PC-3 (cell line): ENCODE data around the gene SCAANT1.

Experiments used
- CTCF ChIP-seq: fragments of 300-600 bp; sonication (generic); conservative IDR thresholded peaks from 2 replicates; pipeline ENCODE4 v1.5.1; 2017; ENCODE audit warnings: antibody characterized with exemption, low read depth, mild to moderate bottlenecking, low read length
- EZH2 ChIP-seq: fragments of 300-600 bp; sonication (generic); IDR thresholded peaks from one replicate; pipeline ENCODE4 v1.6.1; 2017; ENCODE audit warnings: antibody characterized with exemption, mild to moderate bottlenecking, low read length; ENCODE audit not compliant: unreplicated experiment
- EZH2phosphoT487 ChIP-seq: fragments of 300-600 bp; sonication (generic); IDR thresholded peaks from 2 replicates; pipeline ENCODE4 v1.6.1; 2018; ENCODE audit warnings: mild to moderate bottlenecking, antibody characterized with exemption, low read length, borderline replicate concordance

GRCh38 chr3:63949005-63949404 is 36.8 kb upstream of the SCAANT1 start:
- TF ChIP-seq EZH2 (no peak), CTCF (no peak), EZH2phosphoT487 (no peak)
